Neural progenitor cell (in vitro differentiated cells): Measurements from ENCODE around the gene BTRC.

Experiments
- EZH2 ChIP-seq: fragments of 200-600 bp; sonication (generic); IDR thresholded peaks from 2 replicates; pipeline ENCODE4 v1.6.1; 2017; ENCODE audit warnings: antibody characterized with exemption, mild to moderate bottlenecking, moderate library complexity
- EZH2phosphoT487 ChIP-seq: fragments of 200-600 bp; sonication (generic); IDR thresholded peaks from 2 replicates; pipeline ENCODE4 v1.6.1; 2017; ENCODE audit warnings: antibody characterized with exemption
- TF ChIP-seq, protein P1 (sequence below): fragments of 200-600 bp; sonication (generic); IDR thresholded peaks from 2 replicates; pipeline ENCODE4 v1.5.1; 2017; ENCODE audit warnings: antibody characterized with exemption, mild to moderate bottlenecking

- TF ChIP-seq, protein P1, sequence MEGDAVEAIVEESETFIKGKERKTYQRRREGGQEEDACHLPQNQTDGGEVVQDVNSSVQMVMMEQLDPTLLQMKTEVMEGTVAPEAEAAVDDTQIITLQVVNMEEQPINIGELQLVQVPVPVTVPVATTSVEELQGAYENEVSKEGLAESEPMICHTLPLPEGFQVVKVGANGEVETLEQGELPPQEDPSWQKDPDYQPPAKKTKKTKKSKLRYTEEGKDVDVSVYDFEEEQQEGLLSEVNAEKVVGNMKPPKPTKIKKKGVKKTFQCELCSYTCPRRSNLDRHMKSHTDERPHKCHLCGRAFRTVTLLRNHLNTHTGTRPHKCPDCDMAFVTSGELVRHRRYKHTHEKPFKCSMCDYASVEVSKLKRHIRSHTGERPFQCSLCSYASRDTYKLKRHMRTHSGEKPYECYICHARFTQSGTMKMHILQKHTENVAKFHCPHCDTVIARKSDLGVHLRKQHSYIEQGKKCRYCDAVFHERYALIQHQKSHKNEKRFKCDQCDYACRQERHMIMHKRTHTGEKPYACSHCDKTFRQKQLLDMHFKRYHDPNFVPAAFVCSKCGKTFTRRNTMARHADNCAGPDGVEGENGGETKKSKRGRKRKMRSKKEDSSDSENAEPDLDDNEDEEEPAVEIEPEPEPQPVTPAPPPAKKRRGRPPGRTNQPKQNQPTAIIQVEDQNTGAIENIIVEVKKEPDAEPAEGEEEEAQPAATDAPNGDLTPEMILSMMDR = no peak
- TF ChIP-seq EZH2phosphoT487 (no peak), EZH2 (no peak)
These were observed 98.6 kb downstream of the BTRC start for GRCh38 chr10:101452593-101452992.
